HepG2 (cell line): ENCODE results near the gene PRKG1. TPM values are rescaled to one million over a fixed set of nuclear protein-coding genes. Genes with fewer than 3 reads are reported as not detected.

ENCODE experiments used
- ATAC-seq: fragments of 200-7000 bp; cut with Tn5 transposase; 3 replicates; pipeline ENCODE4 v1.9.1; 2020; ENCODE audit warnings: mild to moderate bottlenecking, moderate library complexity
- BruUV-seq: library from RNA; stranded (reverse); fragments of 400-500 nt; replicated peaks from 2 replicates; lab custom pipeline; 2021; lab: Mats Ljungman, UMichigan
- CTCF ChIA-PET: fragments of 300-600 bp; formaldehyde crosslinking; extraction: SDS; loops from one replicate; lab custom pipeline; 2021; ENCODE audit warnings: low total read pairs, inconsistent platforms, low intra/inter-chr PET ratio; lab: Yijun Ruan, JAX
- POLR2A ChIA-PET: fragments of 350-600 bp; sonication (Branson Sonifier 250); formaldehyde crosslinking; loops from one replicate; lab custom pipeline; 2020; ENCODE audit warnings: antibody characterized with exemption, inconsistent platforms; lab: Yijun Ruan, JAX
- DNase-seq: peaks from one replicate; pipeline ENCODE4 v3.0.0-alpha.2; 2015; ENCODE audit warnings: low spot score
- FAIRE-seq: peaks from 3 replicates; lab custom pipeline; 2011; peaks lifted over from hg19 to GRCh38; lab: Jason Lieb, UNC
- H2AFZ ChIP-seq: one replicate; pipeline ENCODE4 v1.6.1; 2011; ENCODE audit warnings: low read length, inconsistent platforms
- H3K27ac ChIP-seq: fragments of 300-600 bp; 3 replicates; pipeline ENCODE4 v1.8.0; 2011; ENCODE audit warnings: mixed run types, mild to moderate bottlenecking, mixed read lengths, low read length, inconsistent platforms; ENCODE audit not compliant: insufficient read depth; ENCODE audit errors: extremely low read length
- H3K27me3 ChIP-seq, 2 experiments: fragments of 200-600 bp in 1 of 2; 2 replicates in 1 of 2; 3 replicates in 1 of 2; pipeline versions ENCODE4 v1.6.0 to v1.8.0; 2011; ENCODE audit warnings: low read length in 2 of 2, mild to moderate bottlenecking in 2 of 2, moderate library complexity in 2 of 2, inconsistent platforms in 1 of 2; ENCODE audit not compliant: insufficient read depth in 2 of 2, control insufficient read depth in 1 of 2
- H3K36me3 ChIP-seq, 2 experiments: fragments of 200-600 bp in 1 of 2; replicated peaks in 1 of 2; 2 replicates in 1 of 2; 3 replicates in 1 of 2; pipeline versions ENCODE4 v1.5.1 to v1.8.0; 2011; ENCODE audit warnings: low read length in 2 of 2, inconsistent platforms in 1 of 2; ENCODE audit not compliant: insufficient read depth in 2 of 2, control insufficient read depth in 1 of 2
- H3K4me1 ChIP-seq: 2 replicates; pipeline ENCODE4 v1.5.1; 2012; ENCODE audit warnings: low read length, inconsistent platforms; ENCODE audit not compliant: insufficient read depth
- H3K4me2 ChIP-seq: 2 replicates; pipeline ENCODE4 v1.6.0; 2011; ENCODE audit warnings: low read depth, low read length, inconsistent platforms
- H3K4me3 ChIP-seq, 3 experiments: fragments of 200-600 bp in 1 of 3; sonication (generic), shearing (Covaris generic) in 1 of 3; replicated peaks in 1 of 3; 2 replicates each; pipeline ENCODE4 v1.5.1; 2011 to 2016; ENCODE audit warnings: low read length in 3 of 3, inconsistent platforms in 2 of 3, low read depth in 2 of 3, mild to moderate bottlenecking in 2 of 3, control low read depth in 1 of 3, mixed read lengths in 1 of 3; ENCODE audit not compliant: insufficient read depth in 1 of 3
- H3K79me2 ChIP-seq: one replicate; pipeline ENCODE4 v1.6.1; 2011; ENCODE audit warnings: low read length, inconsistent platforms; ENCODE audit not compliant: insufficient read depth
- H3K9ac ChIP-seq: 2 replicates; pipeline ENCODE4 v1.6.0; 2011; ENCODE audit warnings: mild to moderate bottlenecking, low read depth, low read length, inconsistent platforms; ENCODE audit not compliant: insufficient read depth
- H3K9me3 ChIP-seq: 2 replicates; pipeline ENCODE4 v1.5.1; 2012; ENCODE audit warnings: mild to moderate bottlenecking, low read length
- H4K20me1 ChIP-seq: 2 replicates; pipeline ENCODE4 v1.6.0; 2011; ENCODE audit warnings: inconsistent platforms, mild to moderate bottlenecking, low read length, moderate library complexity; ENCODE audit not compliant: insufficient read depth
- HCFC1 ChIP-seq: fragments of 150-350 bp; IDR thresholded peaks from 2 replicates; pipeline ENCODE4 v1.6.1; 2014; ENCODE audit warnings: low read depth, low read length
- ZNF446 ChIP-seq: sonication (generic); formaldehyde crosslinking; IDR thresholded peaks from 2 replicates; pipeline ENCODE4 v1.5.0; 2020; ENCODE audit warnings: mild to moderate bottlenecking, missing genetic modification reagents
- WGBS: methylation state at CpG from one replicate; pipeline ENCODE4 v1.1.6; 2017; ENCODE audit warnings: low lambda C conversion rate; 5-methylcytosine and 5-hydroxymethylcytosine counted together
- in situ Hi-C: cut with HindIII; loops from 2 replicates; pipeline ENCODE4 v1.10.0; 2017; ENCODE audit warnings: low pct_unique_long_range_greater_than_20kb; ENCODE audit not compliant: extremely low pct_ligation_motif_present
- intact Hi-C: fragments of 100-400 bp; cut with micrococcal nuclease; formaldehyde crosslinking; loops from one replicate; pipeline ENCODE4 v1.10.0; 2022; ENCODE audit not compliant: unreplicated experiment
- polyA plus RNA-seq, 8 experiments: library from polyadenylated mRNA; depleted of rRNA in 3 of 8; stranded (reverse) in 7 of 8; unstranded in 1 of 8; fragments of >200 nt; fragmentation: Illumina TruSeq in 4 of 8; extraction: Trizol in 4 of 8; gene quantifications; 2 replicates each; pipeline versions ENCODE4 v1.2.1 to v1.2.3, GENCODE V29; 2011 to 2016; ENCODE audit warnings: low read depth in 4 of 8, missing spikeins in 1 of 8, mixed read lengths in 1 of 8; ENCODE audit not compliant: insufficient read depth in 1 of 8
- total RNA-seq, 5 experiments: library from RNA; depleted of rRNA; stranded (reverse); fragments of >200 nt; fragmentation: Illumina TruSeq; extraction: Trizol; gene quantifications; 2 replicates each; pipeline ENCODE4 v1.2.3, GENCODE V29; 2016; ENCODE audit warnings: low read depth in 1 of 5
- TF ChIP-seq, protein P1 (sequence below): IDR thresholded peaks from 2 replicates; pipeline ENCODE4 v1.6.1; 2018; ENCODE audit warnings: missing genetic modification reagents, mild to moderate bottlenecking, missing compliant biosample characterization

The PRKG1 gene
- total and polyA plus RNA-seq, 2 of the 13 experiments (the other 11 are each of a cell fraction or from before 2014, with no cell fraction given), result 0.01 TPM; not detected in 1

DNA sequence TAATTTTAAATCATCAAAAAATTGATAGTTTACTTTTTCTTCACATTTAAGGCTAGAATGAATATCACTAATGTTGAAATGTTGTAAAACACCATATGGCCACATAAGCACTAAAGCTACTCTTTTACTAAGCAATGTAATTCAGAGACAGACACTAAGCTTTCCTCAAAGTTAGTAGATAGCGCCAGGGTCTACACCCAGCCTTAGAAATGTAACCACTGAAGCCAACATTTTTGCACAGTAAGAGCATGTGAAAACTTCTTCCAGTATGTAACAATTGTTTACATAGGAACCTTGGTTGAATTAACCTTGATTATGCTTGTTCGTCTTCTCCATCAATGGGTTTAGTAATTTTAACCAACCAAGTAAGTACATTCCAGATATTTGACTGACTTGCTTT, 28.4 kb upstream of the PRKG1 start:
- FAIRE-seq, result no peak
- H3K27me3 ChIP-seq, result no peaks in the 10 kb centered on the region
- H3K4me1 ChIP-seq, result no peaks in the 10 kb centered on the region
- CTCF ChIA-PET, result no interaction called here
- H3K4me2 ChIP-seq, result no peak overlapping the region
- H3K9ac ChIP-seq, result no peak overlapping the region
- no peak for ATAC-seq
- H3K36me3 ChIP-seq, result no peaks in the 10 kb centered on the region
- POLR2A ChIA-PET, result no interaction called here
- BruUV-seq, result no TSS peak
- H2AFZ ChIP-seq, result no peak overlapping the region
- in situ Hi-C loops, result no loop called here
- TF ChIP-seq ZNF446 (CRISPR knock-in tag), result no peak
- TF ChIP-seq, protein P1, sequence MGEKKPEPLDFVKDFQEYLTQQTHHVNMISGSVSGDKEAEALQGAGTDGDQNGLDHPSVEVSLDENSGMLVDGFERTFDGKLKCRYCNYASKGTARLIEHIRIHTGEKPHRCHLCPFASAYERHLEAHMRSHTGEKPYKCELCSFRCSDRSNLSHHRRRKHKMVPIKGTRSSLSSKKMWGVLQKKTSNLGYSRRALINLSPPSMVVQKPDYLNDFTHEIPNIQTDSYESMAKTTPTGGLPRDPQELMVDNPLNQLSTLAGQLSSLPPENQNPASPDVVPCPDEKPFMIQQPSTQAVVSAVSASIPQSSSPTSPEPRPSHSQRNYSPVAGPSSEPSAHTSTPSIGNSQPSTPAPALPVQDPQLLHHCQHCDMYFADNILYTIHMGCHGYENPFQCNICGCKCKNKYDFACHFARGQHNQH, result no peak
- TF ChIP-seq, all 625 proteins: peak for 0
- no peak for DNase-seq
- Histone ChIP-seq H3K27ac (no peak overlapping the region), H3K4me3 (no peak overlapping the region), H4K20me1 (no peaks in the 10 kb centered on the region), H3K79me2 (no peaks in the 10 kb centered on the region), H3K9me3 (no peaks in the 10 kb centered on the region)
- intact Hi-C loops, result no loop called here
- WGBS, result 53% methylated on average over 2 of the region's 2 CpGs

DNA sequence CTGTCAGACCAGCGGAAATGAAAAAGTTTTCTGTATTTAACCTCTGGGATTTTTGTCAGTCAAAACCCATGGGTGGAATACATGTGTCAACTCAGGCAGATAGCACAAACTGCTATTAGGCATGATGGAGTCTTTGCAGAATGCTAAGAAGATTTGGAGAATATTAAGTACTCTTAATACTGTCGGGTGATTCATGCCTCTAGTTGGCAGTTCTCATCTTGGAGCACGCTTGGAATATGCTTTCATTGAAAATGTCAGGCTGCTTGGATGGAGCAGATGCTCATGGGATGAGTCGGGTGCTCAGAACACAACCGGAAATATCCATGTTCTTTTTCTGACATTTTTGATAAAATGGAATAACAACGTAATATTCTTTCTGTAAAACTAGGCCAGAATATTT, 27.6 kb upstream of the PRKG1 start:
- no peak overlapping the region for H3K27ac ChIP-seq
- no peaks in the 10 kb centered on the region for H3K4me1 ChIP-seq
- no TSS peak for BruUV-seq
- H3K4me3 ChIP-seq, result no peak overlapping the region
- ChIA-PET CTCF (no interaction called here), POLR2A (no interaction called here)
- intact Hi-C loops, result no loop called here
- no peaks in the 10 kb centered on the region for H4K20me1 ChIP-seq
- no peak overlapping the region for H3K4me2 ChIP-seq
- DNase-seq, result no peak
- no peak for TF ChIP-seq HCFC1
- H3K27me3 ChIP-seq, result no peaks in the 10 kb centered on the region
- H2AFZ ChIP-seq, result no peak overlapping the region
- no peak for ATAC-seq
- no peak overlapping the region for H3K9ac ChIP-seq
- in situ Hi-C loops, result no loop called here
- no peak for FAIRE-seq
- H3K36me3 ChIP-seq, result no peaks in the 10 kb centered on the region
- H3K79me2 ChIP-seq, result no peaks in the 10 kb centered on the region
- WGBS, result 12% methylated on average over 6 of the region's 6 CpGs
- H3K9me3 ChIP-seq, result no peaks in the 10 kb centered on the region
